OCI-LY7 (cell line): Measurements from ENCODE around the gene RIMS3. TPM values are rescaled to one million over a fixed set of nuclear protein-coding genes. Genes with fewer than 3 reads are reported as not detected.

Experiments used
- BruUV-seq: library from RNA; stranded (reverse); fragments of 400-500 nt; replicated peaks from 2 replicates; lab custom pipeline; 2021; lab: Mats Ljungman, UMichigan
- CTCF ChIA-PET: fragments of 300-600 bp; sonication (Branson Sonifier 250); formaldehyde crosslinking; loops from one replicate; lab custom pipeline; 2022; ENCODE audit warnings: antibody characterized with exemption; ENCODE audit not compliant: unreplicated experiment; lab: Charles Lee
- POLR2A ChIA-PET: fragments of 300-600 bp; sonication (Branson Sonifier 250); formaldehyde crosslinking; loops from one replicate; lab custom pipeline; 2022; ENCODE audit warnings: antibody characterized with exemption; lab: Charles Lee
- DNase-seq: peaks from one replicate; pipeline ENCODE4 v3.0.0-alpha.2; 2015; ENCODE audit warnings: low spot score
- H2AFZ ChIP-seq: fragments of 200-600 bp; sonication (generic), shearing (Covaris generic); 2 replicates; pipeline ENCODE4 v1.6.1; 2014; ENCODE audit warnings: mild to moderate bottlenecking, antibody characterized with exemption, low read length, moderate library complexity
- H3K27ac ChIP-seq: fragments of 200-600 bp; sonication (generic); 2 replicates; pipeline ENCODE4 v1.5.1; 2014; ENCODE audit warnings: mixed run types, low read depth, mild to moderate bottlenecking, moderate library complexity, low read length, inconsistent platforms; ENCODE audit not compliant: poor library complexity, severe bottlenecking
- H3K36me3 ChIP-seq: fragments of 200-600 bp; sonication (generic); 2 replicates; pipeline ENCODE4 v1.6.1; 2014; ENCODE audit warnings: mild to moderate bottlenecking, antibody characterized with exemption, low read length, moderate library complexity, mixed read lengths; ENCODE audit not compliant: insufficient read depth
- H3K4me1 ChIP-seq: fragments of 200-600 bp; sonication (generic); 2 replicates; pipeline ENCODE4 v1.5.1; 2014; ENCODE audit warnings: mild to moderate bottlenecking, low read length; ENCODE audit not compliant: insufficient read depth, poor library complexity, severe bottlenecking
- H3K4me2 ChIP-seq: fragments of 200-600 bp; sonication (generic); 2 replicates; pipeline ENCODE4 v1.6.1; 2014; ENCODE audit warnings: mild to moderate bottlenecking, low read length
- H3K4me3 ChIP-seq: fragments of 200-600 bp; sonication (generic); 2 replicates; pipeline ENCODE4 v1.5.1; 2014; ENCODE audit warnings: mild to moderate bottlenecking, low read depth, low read length; ENCODE audit not compliant: poor library complexity, severe bottlenecking
- H3K79me2 ChIP-seq: fragments of 200-600 bp; sonication (generic); 2 replicates; pipeline ENCODE4 v1.6.1; 2016; ENCODE audit warnings: low read depth, mild to moderate bottlenecking, low read length, moderate library complexity, mixed read lengths; ENCODE audit not compliant: insufficient read depth
- H3K9me2 ChIP-seq: fragments of 200-600 bp; sonication (generic); 2 replicates; pipeline ENCODE4 v1.6.1; 2016; ENCODE audit warnings: mild to moderate bottlenecking, low read length, mixed read lengths; ENCODE audit not compliant: insufficient read depth
- H3K9me3 ChIP-seq: fragments of 200-600 bp; sonication (generic); 2 replicates; pipeline ENCODE4 v1.6.1; 2014; ENCODE audit warnings: mild to moderate bottlenecking, mixed run types, low read length, mixed read lengths
- H4K20me1 ChIP-seq: fragments of 200-600 bp; sonication (generic); 2 replicates; pipeline ENCODE4 v1.6.1; 2014; ENCODE audit warnings: mild to moderate bottlenecking, antibody characterized with exemption, low read length, moderate library complexity, mixed read lengths; ENCODE audit not compliant: insufficient read depth
- EZH2phosphoT487 ChIP-seq: fragments of 200-600 bp; sonication (generic); IDR thresholded peaks from 2 replicates; pipeline ENCODE4 v1.6.1; 2018; ENCODE audit warnings: low read depth, borderline replicate concordance, mild to moderate bottlenecking, mixed run types, antibody characterized with exemption, low read length, moderate library complexity, mixed read lengths
- intact Hi-C: fragments of 100-400 bp; cut with micrococcal nuclease; formaldehyde crosslinking; loops from one replicate; pipeline ENCODE4 v1.10.0; 2022; ENCODE audit not compliant: unreplicated experiment
- total RNA-seq, 2 experiments: library from RNA; depleted of rRNA in 1 of 2; stranded (reverse); fragments of >200 nt in 1 of 2; shearing (Covaris generic) in 1 of 2; gene quantifications; 2 replicates each; pipeline ENCODE4 v1.2.3, GENCODE V29; 2014 to 2022
- TF ChIP-seq, protein P1 (sequence below): fragments of 200-600 bp; sonication (generic); conservative IDR thresholded peaks from 2 replicates; pipeline ENCODE4 v1.5.1; 2014; ENCODE audit warnings: mild to moderate bottlenecking, antibody characterized with exemption, low read length, moderate library complexity, mixed read lengths

The RIMS3 gene
- total RNA-seq, 2 experiments from 2014 or later = 80.3 to 89.3 TPM

DNA sequence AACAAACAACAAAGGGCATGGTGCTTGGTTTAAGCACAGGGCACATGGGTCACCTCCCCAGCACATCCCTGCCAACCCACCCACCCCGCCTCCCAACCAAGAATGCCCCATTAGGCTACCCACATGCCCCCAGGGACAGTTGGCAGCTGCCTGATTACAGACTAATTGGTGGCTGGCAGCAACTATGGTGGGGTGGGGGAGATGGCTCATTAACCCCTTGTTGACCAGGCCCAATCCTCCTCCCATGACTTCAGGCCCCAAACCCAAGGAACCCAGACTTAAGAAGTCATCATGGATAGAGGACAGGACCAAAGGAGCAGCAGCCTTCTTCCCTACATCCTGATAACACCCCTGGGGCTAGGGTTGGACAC, 1.3 kb downstream of the RIMS3 start:
- peak overlapping the region; percentile 90 for H3K4me2 ChIP-seq
- H4K20me1 ChIP-seq = no peaks in the 10 kb centered on the region
- peaks cover 60% of the 10 kb centered on the region for H3K4me1 ChIP-seq
- CTCF ChIA-PET = no interaction called here
- H3K9me3 ChIP-seq = no peaks in the 10 kb centered on the region
- TF ChIP-seq, protein P1, sequence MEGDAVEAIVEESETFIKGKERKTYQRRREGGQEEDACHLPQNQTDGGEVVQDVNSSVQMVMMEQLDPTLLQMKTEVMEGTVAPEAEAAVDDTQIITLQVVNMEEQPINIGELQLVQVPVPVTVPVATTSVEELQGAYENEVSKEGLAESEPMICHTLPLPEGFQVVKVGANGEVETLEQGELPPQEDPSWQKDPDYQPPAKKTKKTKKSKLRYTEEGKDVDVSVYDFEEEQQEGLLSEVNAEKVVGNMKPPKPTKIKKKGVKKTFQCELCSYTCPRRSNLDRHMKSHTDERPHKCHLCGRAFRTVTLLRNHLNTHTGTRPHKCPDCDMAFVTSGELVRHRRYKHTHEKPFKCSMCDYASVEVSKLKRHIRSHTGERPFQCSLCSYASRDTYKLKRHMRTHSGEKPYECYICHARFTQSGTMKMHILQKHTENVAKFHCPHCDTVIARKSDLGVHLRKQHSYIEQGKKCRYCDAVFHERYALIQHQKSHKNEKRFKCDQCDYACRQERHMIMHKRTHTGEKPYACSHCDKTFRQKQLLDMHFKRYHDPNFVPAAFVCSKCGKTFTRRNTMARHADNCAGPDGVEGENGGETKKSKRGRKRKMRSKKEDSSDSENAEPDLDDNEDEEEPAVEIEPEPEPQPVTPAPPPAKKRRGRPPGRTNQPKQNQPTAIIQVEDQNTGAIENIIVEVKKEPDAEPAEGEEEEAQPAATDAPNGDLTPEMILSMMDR = no peak
- TF ChIP-seq EZH2phosphoT487 = no peak
- BruUV-seq = no TSS peak
- DNase-seq = peak; percentile 58
- intact Hi-C loops = loop anchor here (1.0 kb wide), 1 partner anchor 28 kb away; no protein-coding TSS in a partner anchor
- H3K36me3 ChIP-seq = peaks cover 16% of the 10 kb centered on the region
- H3K27ac ChIP-seq = peak overlapping the region; percentile 95
- H3K4me3 ChIP-seq = peak overlapping the region; percentile 83
- no peak overlapping the region for H2AFZ ChIP-seq
- H3K79me2 ChIP-seq = peaks cover 25% of the 10 kb centered on the region; the same call in 1 of the 2 replicates
- H3K9me2 ChIP-seq = no peaks in the 10 kb centered on the region
- POLR2A ChIA-PET = interaction anchor here (0.5 to 4.0 kb wide), 7 partner anchors 10 to 248 kb away, joined by 3 to 22 read pairs (median 4); partner anchors contain the start of gene NFYC

DNA sequence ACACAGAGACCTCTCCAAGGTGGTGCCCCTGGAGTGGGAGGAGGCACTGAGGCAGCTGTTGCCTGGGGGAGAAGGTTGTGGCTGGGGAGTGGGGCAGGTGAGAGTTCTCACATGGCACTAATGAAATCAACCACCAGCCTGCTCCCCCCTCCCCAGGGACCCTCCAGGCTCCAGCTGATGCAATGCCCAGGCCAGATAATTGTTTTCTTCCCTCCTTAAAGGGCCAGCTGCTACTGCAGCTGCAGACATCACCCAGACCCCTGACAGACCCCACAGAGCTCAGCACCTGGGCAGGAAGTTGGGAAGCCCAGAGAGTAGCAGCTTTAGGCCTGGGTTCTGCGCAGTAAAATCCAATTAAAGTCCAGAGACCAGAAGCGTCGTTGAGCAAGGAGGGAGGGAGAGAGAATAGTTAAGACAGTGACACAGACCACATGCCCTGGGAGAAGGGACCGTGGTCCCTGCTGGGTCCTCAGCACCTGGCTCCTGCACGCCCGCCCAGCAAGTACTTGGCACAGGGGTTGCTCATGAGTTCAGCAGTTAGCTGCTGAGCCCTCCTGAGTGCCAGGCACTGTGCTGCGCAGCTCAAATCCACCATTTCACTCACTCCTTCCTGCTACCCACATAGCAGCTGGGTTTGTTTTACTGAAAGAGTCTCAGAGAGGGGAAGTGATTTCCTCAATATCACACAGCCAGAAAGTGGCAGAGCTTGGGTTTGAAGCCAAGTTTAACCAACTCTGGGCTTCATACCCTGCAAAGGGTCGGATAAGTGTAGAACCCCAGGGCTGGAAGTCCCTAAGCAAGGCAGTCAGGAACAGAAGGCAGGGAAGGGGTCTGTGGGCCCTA, 1.9 kb downstream of the RIMS3 start:
- H3K4me3 ChIP-seq = peak overlapping the region; percentile 83
- H3K36me3 ChIP-seq = peaks cover 20% of the 10 kb centered on the region
- peaks cover 55% of the 10 kb centered on the region for H3K4me1 ChIP-seq
- no TSS peak for BruUV-seq
- 0 out of 2 replicates have a peak, but pooled peaks cover 3% of the 10 kb centered on the region for H4K20me1 ChIP-seq
- ChIA-PET POLR2A (interaction anchor here (0.5 to 4.0 kb wide), 8 partner anchors 10 to 62 kb away, joined by 3 to 22 read pairs (median 4); partner anchors contain the start of gene NFYC), CTCF (interaction anchor here (0.6 kb wide), 1 partner anchor 711 kb away, joined by 3 read pairs; no protein-coding TSS in a partner anchor)
- H2AFZ ChIP-seq = peak overlapping the region; percentile 55
- H3K4me2 ChIP-seq = peak overlapping the region; percentile 90
- intact Hi-C loops = loop anchor here (1.0 kb wide), 1 partner anchor 29 kb away; no protein-coding TSS in a partner anchor
- TF ChIP-seq, protein P1 = no peak
- no peak for TF ChIP-seq EZH2phosphoT487
- H3K9me2 ChIP-seq = no peaks in the 10 kb centered on the region
- H3K79me2 ChIP-seq = peaks cover 25% of the 10 kb centered on the region; the same call in 1 of the 2 replicates
- DNase-seq = peak; percentile 95
- peak overlapping the region; percentile 95 for H3K27ac ChIP-seq
- H3K9me3 ChIP-seq = no peaks in the 10 kb centered on the region
